IMR-90 (cell line): Measurements from ENCODE around the gene SNX25. TPM values are rescaled to one million over a fixed set of nuclear protein-coding genes. Genes with fewer than 3 reads are reported as not detected.

Experiments
- ATAC-seq: fragments of 200-7000 bp; cut with Tn5 transposase; 2 replicates; pipeline ENCODE4 v1.9.1; 2020; ENCODE audit warnings: low read depth, mild to moderate bottlenecking, moderate library complexity
- BruUV-seq: library from RNA; stranded (reverse); fragments of 400-500 nt; replicated peaks from 2 replicates; lab custom pipeline; 2021; lab: Mats Ljungman, UMichigan
- CTCF ChIA-PET: fragments of 300-600 bp; formaldehyde crosslinking; extraction: SDS; loops from one replicate; lab custom pipeline; 2021; ENCODE audit warnings: antibody characterized with exemption; lab: Yijun Ruan, JAX
- POLR2A ChIA-PET: fragments of 300-600 bp; sonication (Branson Sonifier 250); formaldehyde crosslinking; loops from one replicate; lab custom pipeline; 2022; ENCODE audit warnings: antibody characterized with exemption; ENCODE audit not compliant: unreplicated experiment; lab: Charles Lee
- DNase-seq: peaks from one replicate; pipeline ENCODE4 v3.0.0; 2013
- H2AFZ ChIP-seq: replicated peaks from 2 replicates; pipeline ENCODE3; 2013; ENCODE audit warnings: low read length, mild to moderate bottlenecking; ENCODE audit not compliant: poor library complexity
- H2AK5ac ChIP-seq: 2 replicates; pipeline ENCODE4 v1.6.1; 2013; ENCODE audit warnings: low read depth, low read length, inconsistent platforms
- H2AK9ac ChIP-seq: replicated peaks from 2 replicates; pipeline ENCODE3; 2013; ENCODE audit warnings: mild to moderate bottlenecking, low read depth, low read length, moderate library complexity; ENCODE audit not compliant: poor library complexity
- H2BK120ac ChIP-seq: 2 replicates; pipeline ENCODE4 v1.6.1; 2013; ENCODE audit warnings: low read depth, low read length, inconsistent platforms
- H2BK15ac ChIP-seq: 3 replicates; pipeline ENCODE4 v1.6.1; 2013; ENCODE audit warnings: low read depth, low read length, inconsistent platforms
- H2BK20ac ChIP-seq: 2 replicates; pipeline ENCODE4 v1.6.1; 2013; ENCODE audit warnings: low read depth, mild to moderate bottlenecking, inconsistent platforms, low read length, moderate library complexity
- H2BK5ac ChIP-seq: 2 replicates; pipeline ENCODE4 v1.6.1; 2013; ENCODE audit warnings: mild to moderate bottlenecking, low read depth, low read length, inconsistent platforms; ENCODE audit not compliant: poor library complexity, severe bottlenecking
- H3K14ac ChIP-seq: replicated peaks from 2 replicates; pipeline ENCODE4 v1.6.1; 2013; ENCODE audit warnings: low read depth, low read length, inconsistent platforms
- H3K18ac ChIP-seq: 2 replicates; pipeline ENCODE4 v1.6.1; 2013; ENCODE audit warnings: low read depth, low read length, control low read depth
- H3K23ac ChIP-seq: 2 replicates; pipeline ENCODE4 v1.6.1; 2013; ENCODE audit warnings: low read depth, low read length, inconsistent platforms
- H3K27ac ChIP-seq: 2 replicates; pipeline ENCODE4 v1.5.1; 2013; ENCODE audit warnings: mild to moderate bottlenecking, control low read depth, low read length; ENCODE audit not compliant: insufficient read depth
- H3K27me3 ChIP-seq: 2 replicates; pipeline ENCODE4 v1.6.1; 2013; ENCODE audit warnings: low read length; ENCODE audit not compliant: control insufficient read depth, insufficient read depth
- H3K36me3 ChIP-seq: 2 replicates; pipeline ENCODE4 v1.6.1; 2013; ENCODE audit warnings: low read length, mixed read lengths; ENCODE audit not compliant: control insufficient read depth, insufficient read depth
- H3K4ac ChIP-seq: 2 replicates; pipeline ENCODE4 v1.6.1; 2013; ENCODE audit warnings: low read depth, low read length, inconsistent platforms
- H3K4me1 ChIP-seq: 2 replicates; pipeline ENCODE4 v1.6.1; 2013; ENCODE audit warnings: low read length, mixed read lengths; ENCODE audit not compliant: control insufficient read depth, insufficient read depth
- H3K4me2 ChIP-seq: 2 replicates; pipeline ENCODE4 v1.6.1; 2013; ENCODE audit warnings: low read depth, mild to moderate bottlenecking, control low read depth, low read length, moderate library complexity
- H3K4me3 ChIP-seq: 2 replicates; pipeline ENCODE4 v1.5.1; 2013; ENCODE audit warnings: low read depth, mild to moderate bottlenecking, control low read depth, low read length, moderate library complexity; ENCODE audit not compliant: insufficient read depth
- H3K56ac ChIP-seq: 2 replicates; pipeline ENCODE4 v1.6.1; 2013; ENCODE audit warnings: low read length, inconsistent platforms; ENCODE audit not compliant: insufficient read depth; ENCODE audit errors: extremely low read depth
- H3K79me1 ChIP-seq, 2 experiments: 2 replicates each; pipeline ENCODE4 v1.6.1; 2013; ENCODE audit warnings: low read length in 2 of 2, inconsistent platforms in 1 of 2, low read depth in 1 of 2
- H3K9ac ChIP-seq: 2 replicates; pipeline ENCODE4 v1.6.1; 2013; ENCODE audit warnings: low read depth, low read length, control low read depth
- H3K9me1 ChIP-seq: 2 replicates; pipeline ENCODE4 v1.6.1; 2013; ENCODE audit warnings: low read length, inconsistent platforms; ENCODE audit not compliant: insufficient read depth
- H3K9me3 ChIP-seq: 2 replicates; pipeline ENCODE4 v1.6.1; 2013; ENCODE audit warnings: low read length; ENCODE audit not compliant: control insufficient read depth, insufficient read depth
- H4K20me1 ChIP-seq: 2 replicates; pipeline ENCODE4 v1.6.1; 2013; ENCODE audit warnings: low read length, inconsistent platforms; ENCODE audit not compliant: insufficient read depth
- H4K5ac ChIP-seq: 2 replicates; pipeline ENCODE4 v1.6.1; 2013; ENCODE audit warnings: mild to moderate bottlenecking, low read depth, low read length, control low read depth
- H4K8ac ChIP-seq, 2 experiments: 2 replicates each; pipeline ENCODE4 v1.6.1; 2013; ENCODE audit warnings: low read depth in 2 of 2, low read length in 2 of 2, control low read depth in 1 of 2, inconsistent platforms in 1 of 2
- H4K91ac ChIP-seq: 2 replicates; pipeline ENCODE4 v1.6.1; 2013; ENCODE audit warnings: low read depth, low read length, inconsistent platforms; ENCODE audit not compliant: insufficient read depth
- BHLHE40 ChIP-seq: fragments of 150-350 bp; IDR thresholded peaks from 2 replicates; pipeline ENCODE4 v1.6.1; 2016; ENCODE audit warnings: mild to moderate bottlenecking, low read depth, low read length
- CEBPB ChIP-seq: IDR thresholded peaks from 2 replicates; pipeline ENCODE4 v1.6.1; 2012; ENCODE audit warnings: low read depth, low read length, improper control_type of control experiment
- CHD1 ChIP-seq: IDR thresholded peaks from 2 replicates; pipeline ENCODE4 v1.6.1; 2012; ENCODE audit warnings: low read depth, low read length, improper control_type of control experiment
- CTCF ChIP-seq: conservative IDR thresholded peaks from 2 replicates; pipeline ENCODE4 v1.5.1; 2012; ENCODE audit warnings: mild to moderate bottlenecking, low read depth, low read length, improper control_type of control experiment
- FOS ChIP-seq: fragments of 150-350 bp; IDR thresholded peaks from 2 replicates; pipeline ENCODE4 v1.6.1; 2016; ENCODE audit warnings: low read depth, low read length
- MAFK ChIP-seq: IDR thresholded peaks from 2 replicates; pipeline ENCODE4 v1.6.1; 2012; ENCODE audit warnings: low read depth, low read length, improper control_type of control experiment
- MAZ ChIP-seq: IDR thresholded peaks from 2 replicates; pipeline ENCODE4 v1.6.1; 2012; ENCODE audit warnings: low read depth, mild to moderate bottlenecking, low read length, improper control_type of control experiment, moderate library complexity, borderline replicate concordance
- MXI1 ChIP-seq: IDR thresholded peaks from 2 replicates; pipeline ENCODE4 v1.6.1; 2012; ENCODE audit warnings: low read depth, mild to moderate bottlenecking, low read length, moderate library complexity, borderline replicate concordance
- NFE2L2 ChIP-seq: fragments of 150-350 bp; IDR thresholded peaks from 2 replicates; pipeline ENCODE4 v1.6.1; 2016; ENCODE audit warnings: low read depth, mild to moderate bottlenecking, low read length
- POLR2A ChIP-seq: IDR thresholded peaks from 2 replicates; pipeline ENCODE4 v1.6.1; 2012; ENCODE audit warnings: mild to moderate bottlenecking, low read depth, low read length
- RAD21 ChIP-seq: IDR thresholded peaks from 2 replicates; pipeline ENCODE4 v1.6.1; 2012; ENCODE audit warnings: low read length, improper control_type of control experiment
- RCOR1 ChIP-seq: IDR thresholded peaks from 2 replicates; pipeline ENCODE4 v1.6.1; 2012; ENCODE audit warnings: mild to moderate bottlenecking, low read length, improper control_type of control experiment; ENCODE audit not compliant: insufficient replicate concordance
- RFX5 ChIP-seq: IDR thresholded peaks from 2 replicates; pipeline ENCODE4 v1.8.0; 2012; ENCODE audit warnings: low read depth, mild to moderate bottlenecking, low read length, moderate library complexity
- SMC3 ChIP-seq: fragments of 150-350 bp; IDR thresholded peaks from 2 replicates; pipeline ENCODE4 v1.6.1; 2016; ENCODE audit warnings: low read depth, mild to moderate bottlenecking, antibody characterized with exemption, low read length, moderate library complexity
- USF2 ChIP-seq: fragments of 150-350 bp; IDR thresholded peaks from 2 replicates; pipeline ENCODE4 v1.6.1; 2017; ENCODE audit warnings: mild to moderate bottlenecking, antibody characterized with exemption, low read length, low read depth
- WGBS, 2 experiments: methylation state at CpG; one replicate each; pipeline versions ENCODE4 v1.1.5 to v1.1.7; 2013; ENCODE audit warnings: missing lambda C conversion rate in 2 of 2; ENCODE audit not compliant: insufficient read length in 1 of 2; ENCODE audit errors: extremely low coverage in 2 of 2; 5-methylcytosine and 5-hydroxymethylcytosine counted together
- dilution Hi-C: fragments of 300-500 bp; cut with HindIII; formaldehyde crosslinking; loops from one replicate; pipeline ENCODE4 v1.14.3; 2018; ENCODE audit warnings: low sequenced_read_pairs; ENCODE audit not compliant: unreplicated experiment
- in situ Hi-C: fragments of 300-500 bp; cut with MboI; formaldehyde crosslinking; loops from 3 replicates; pipeline ENCODE4 v1.14.3; 2019; ENCODE audit warnings: low sequenced_read_pairs, inconsistent platforms, mixed read lengths
- intact Hi-C: fragments of 100-400 bp; cut with micrococcal nuclease; formaldehyde crosslinking; loops from 2 replicates; pipeline ENCODE4 v1.10.0; 2022
- polyA plus RNA-seq, 3 experiments: library from polyadenylated mRNA; depleted of rRNA; stranded (reverse); fragments of >200 nt; gene quantifications; 2 replicates each; pipeline ENCODE4 v1.2.3, GENCODE V29; 2012; ENCODE audit warnings: low replicate concordance in 1 of 3
- total RNA-seq: library from RNA; depleted of rRNA; stranded (reverse); fragments of >200 nt; gene quantifications from 2 replicates; pipeline ENCODE4 v1.2.3, GENCODE V29; 2012
- TF ChIP-seq, protein P1 (sequence below): fragments of 150-350 bp; IDR thresholded peaks from 2 replicates; pipeline ENCODE4 v1.6.1; 2016; ENCODE audit warnings: low read depth, mild to moderate bottlenecking, low read length, moderate library complexity, borderline replicate concordance

The SNX25 gene
- total and polyA plus RNA-seq, 2 of the 4 experiments (the other 2 are of a cell fraction) = 11.4 to 28.3 TPM

GRCh38 chr4:185346975-185347601 lies 137.7 kb downstream of the SNX25 start:
- H2AK5ac ChIP-seq = no peak overlapping the region
- no peak overlapping the region for H3K9ac ChIP-seq
- H3K56ac ChIP-seq = no peak overlapping the region
- no peak overlapping the region; the same call in 1 of the 2 replicates for H3K4me2 ChIP-seq
- H3K27ac ChIP-seq = no peak overlapping the region
- no peak overlapping the region for H2BK15ac ChIP-seq
- no peak overlapping the region for H3K23ac ChIP-seq
- CTCF ChIA-PET = no interaction called here
- DNase-seq (peak; percentile 62), ATAC-seq (peak; percentile 37)
- H3K4ac ChIP-seq = no peak overlapping the region
- no peak overlapping the region for H3K18ac ChIP-seq
- H3K27me3 ChIP-seq = no peaks in the 10 kb centered on the region
- BruUV-seq = no TSS peak
- H2BK120ac ChIP-seq = no peak overlapping the region
- POLR2A ChIA-PET = no interaction called here
- H3K9me3 ChIP-seq = no peaks in the 10 kb centered on the region
- no peak overlapping the region for H3K4me3 ChIP-seq
- in situ Hi-C loops (no loop called here), dilution Hi-C loops (no loop called here), intact Hi-C loops (no loop called here)
- no peaks in the 10 kb centered on the region for H4K20me1 ChIP-seq
- H3K14ac ChIP-seq = no peak overlapping the region
- H4K5ac ChIP-seq = no peak overlapping the region
- no peak overlapping the region for H4K8ac ChIP-seq
- H2BK5ac ChIP-seq = peak overlapping the region; percentile 29
- peaks cover 8% of the 10 kb centered on the region for H3K36me3 ChIP-seq
- H3K9me1 ChIP-seq = peaks cover 4% of the 10 kb centered on the region; the same call in 1 of the 2 replicates
- peaks cover 5% of the 10 kb centered on the region; the same call in 1 of the 2 replicates for H3K4me1 ChIP-seq
- H3K79me1 ChIP-seq = no peaks in the 10 kb centered on the region; a peak in 1 of 4 replicates
- H2AFZ ChIP-seq = no peak overlapping the region
- TF ChIP-seq SMC3 = no peak
- TF ChIP-seq NFE2L2 = no peak
- TF ChIP-seq, protein P1, sequence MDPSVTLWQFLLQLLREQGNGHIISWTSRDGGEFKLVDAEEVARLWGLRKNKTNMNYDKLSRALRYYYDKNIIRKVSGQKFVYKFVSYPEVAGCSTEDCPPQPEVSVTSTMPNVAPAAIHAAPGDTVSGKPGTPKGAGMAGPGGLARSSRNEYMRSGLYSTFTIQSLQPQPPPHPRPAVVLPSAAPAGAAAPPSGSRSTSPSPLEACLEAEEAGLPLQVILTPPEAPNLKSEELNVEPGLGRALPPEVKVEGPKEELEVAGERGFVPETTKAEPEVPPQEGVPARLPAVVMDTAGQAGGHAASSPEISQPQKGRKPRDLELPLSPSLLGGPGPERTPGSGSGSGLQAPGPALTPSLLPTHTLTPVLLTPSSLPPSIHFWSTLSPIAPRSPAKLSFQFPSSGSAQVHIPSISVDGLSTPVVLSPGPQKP = no peak
- TF ChIP-seq POLR2A = no peak
- no peak for TF ChIP-seq FOS
- TF ChIP-seq RAD21 = no peak
- TF ChIP-seq CHD1 = no peak
- no peak for TF ChIP-seq CTCF
- no peak for TF ChIP-seq CEBPB
- 0 out of 2 replicates have a peak, but pooled peaks have one; percentile 21 for TF ChIP-seq BHLHE40
- TF ChIP-seq MXI1 = no peak
- TF ChIP-seq MAZ = no peak
- TF ChIP-seq MAFK = no peak
- TF ChIP-seq RFX5 = peak; percentile 52; the same call in 1 of the 2 replicates
- no peak for TF ChIP-seq RCOR1
- no peak for TF ChIP-seq USF2
- no peak overlapping the region for H2AK9ac ChIP-seq
- no peak overlapping the region for H4K91ac ChIP-seq
- no peak overlapping the region for H2BK20ac ChIP-seq
- WGBS, 2 experiments = no CpG with 5 or more reads among the region's 14 CpGs
